ENCODE results near the gene LRRC8B. TPM values are rescaled to one million over a fixed set of nuclear protein-coding genes. Genes with fewer than 3 reads are reported as not detected.

Gene LRRC8B
- polyA plus RNA-seq, 1 donor (not counting 4 experiments of a cell fraction or from before 2014, with no cell fraction given), result 1.5 TPM

DNA sequence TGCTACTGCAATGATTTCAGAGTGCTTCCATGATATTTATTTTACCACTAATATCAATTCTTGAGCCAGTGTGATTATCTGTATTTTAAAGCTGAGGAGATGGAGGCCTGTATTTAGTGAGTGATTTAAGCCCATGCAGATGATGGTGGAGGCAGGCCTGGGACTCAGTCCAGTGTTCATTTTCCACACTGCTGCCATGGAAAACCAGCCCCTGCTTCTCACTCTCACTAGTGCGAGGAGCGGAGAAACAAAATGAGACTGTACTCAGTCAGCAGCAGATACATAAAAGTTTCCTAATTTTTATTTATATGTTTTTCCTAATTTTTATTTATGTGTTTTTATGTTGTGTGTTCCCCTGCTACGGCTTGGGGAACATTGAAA lies 32.8 kb downstream of the LRRC8B start:
- no peak overlapping the region for H3K27ac ChIP-seq (ENCODE audit: control insufficient read depth, insufficient read depth, low read length)
- H3K9me3 ChIP-seq (ENCODE audit: control insufficient read depth, low read depth, low read length), result no peaks in the 10 kb centered on the region
- dilution Hi-C loops (cut with MboI; ENCODE audit: extremely low pct_ligation_motif_present, low sequenced_read_pairs), result no loop called here
- DNase-seq (ENCODE audit: low read depth, low spot score) (no peak), FAIRE-seq (no peak)
- TF ChIP-seq EZH2 (IDR thresholded peaks at IDR 0.05; ENCODE audit: low read length), result no peak
- no peak for TF ChIP-seq CTCF (optimal IDR thresholded peaks at IDR 0.05 in 1 of 3, IDR thresholded peaks at IDR 0.05 in 1 of 3, conservative IDR thresholded peaks at IDR 0.05 in 1 of 3; ENCODE audit: extremely low read depth in 1 of 3, insufficient read depth in 2 of 3, low read length in 3 of 3)
- H3K4me1 ChIP-seq (ENCODE audit: control insufficient read depth, extremely low read depth, insufficient read depth, low read length), result no peaks in the 10 kb centered on the region
- no peak overlapping the region for H3K9ac ChIP-seq (ENCODE audit: control insufficient read depth, extremely low read depth, insufficient read depth, low read length)
- H3K36me3 ChIP-seq (ENCODE audit: control insufficient read depth in 2 of 2, extremely low read depth in 1 of 2, insufficient read depth in 2 of 2, low read length in 2 of 2), result no peaks in the 10 kb centered on the region
- no peaks in the 10 kb centered on the region for H4K20me1 ChIP-seq (ENCODE audit: control insufficient read depth, extremely low read depth, insufficient read depth, low read length)
- H3K27me3 ChIP-seq (ENCODE audit: control insufficient read depth, extremely low read depth, insufficient read depth, low read length), result no peaks in the 10 kb centered on the region
- H3K9me1 ChIP-seq (ENCODE audit: control insufficient read depth, extremely low read depth, insufficient read depth, low read length), result no peaks in the 10 kb centered on the region
- no peak overlapping the region for H3K4me2 ChIP-seq (ENCODE audit: control insufficient read depth, extremely low read depth, insufficient read depth, low read depth, low read length)
- no peaks in the 10 kb centered on the region for H3K79me2 ChIP-seq (ENCODE audit: control insufficient read depth, insufficient read depth, low read length)
- H3K4me3 ChIP-seq (ENCODE audit: control insufficient read depth in 2 of 3, extremely low read depth in 1 of 3, insufficient read depth in 2 of 3, low read depth in 1 of 3, low read length in 3 of 3), result no peak overlapping the region
- no peak overlapping the region for H2AFZ ChIP-seq (ENCODE audit: control insufficient read depth, low read length)

DNA sequence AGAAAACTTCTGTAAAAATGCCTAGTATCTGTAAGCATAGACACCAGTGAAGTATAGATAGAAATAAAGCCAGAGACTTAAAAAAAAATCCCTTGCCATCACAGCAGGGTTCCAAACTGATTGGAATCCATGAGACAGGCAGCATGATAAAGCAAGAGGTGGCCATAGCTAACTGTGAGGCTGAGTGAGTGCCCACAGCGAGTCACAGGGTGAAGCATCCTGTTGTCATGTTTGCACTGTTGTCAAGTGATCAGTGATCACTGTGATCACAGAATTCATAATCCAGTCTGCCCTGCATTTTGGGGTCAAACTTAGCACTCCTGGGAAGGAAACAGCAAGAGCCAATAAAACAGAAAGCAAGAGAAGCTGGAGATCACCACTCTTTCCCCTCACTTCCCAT lies 33.3 kb downstream of the LRRC8B start:
- Histone ChIP-seq H3K9me3 (ENCODE audit: control insufficient read depth, low read depth, low read length) (no peaks in the 10 kb centered on the region), H3K27me3 (ENCODE audit: control insufficient read depth, extremely low read depth, insufficient read depth, low read length) (no peaks in the 10 kb centered on the region), H3K9me1 (ENCODE audit: control insufficient read depth, extremely low read depth, insufficient read depth, low read length) (no peaks in the 10 kb centered on the region), H3K4me3 (ENCODE audit: control insufficient read depth in 2 of 3, extremely low read depth in 1 of 3, insufficient read depth in 2 of 3, low read depth in 1 of 3, low read length in 3 of 3) (no peak overlapping the region), H3K79me2 (ENCODE audit: control insufficient read depth, insufficient read depth, low read length) (no peaks in the 10 kb centered on the region), H3K27ac (ENCODE audit: control insufficient read depth, insufficient read depth, low read length) (no peak overlapping the region), H3K4me2 (ENCODE audit: control insufficient read depth, extremely low read depth, insufficient read depth, low read depth, low read length) (no peak overlapping the region), H4K20me1 (ENCODE audit: control insufficient read depth, extremely low read depth, insufficient read depth, low read length) (no peaks in the 10 kb centered on the region), H3K4me1 (ENCODE audit: control insufficient read depth, extremely low read depth, insufficient read depth, low read length) (no peaks in the 10 kb centered on the region), H2AFZ (ENCODE audit: control insufficient read depth, low read length) (no peak overlapping the region), H3K36me3 (ENCODE audit: control insufficient read depth in 2 of 2, extremely low read depth in 1 of 2, insufficient read depth in 2 of 2, low read length in 2 of 2) (no peaks in the 10 kb centered on the region), H3K9ac (ENCODE audit: control insufficient read depth, extremely low read depth, insufficient read depth, low read length) (no peak overlapping the region)
- no peak for TF ChIP-seq CTCF (optimal IDR thresholded peaks at IDR 0.05 in 1 of 3, IDR thresholded peaks at IDR 0.05 in 1 of 3, conservative IDR thresholded peaks at IDR 0.05 in 1 of 3; ENCODE audit: extremely low read depth in 1 of 3, insufficient read depth in 2 of 3, low read length in 3 of 3)
- TF ChIP-seq EZH2 (IDR thresholded peaks at IDR 0.05; ENCODE audit: low read length), result no peak
- DNase-seq (ENCODE audit: low read depth, low spot score) (no peak), FAIRE-seq (no peak)
- dilution Hi-C loops (cut with MboI; ENCODE audit: extremely low pct_ligation_motif_present, low sequenced_read_pairs), result no loop called here
